SK-N-SH treated with all-trans-retinoic acid at 6 μM for 48 hours (cell line): ENCODE data around the gene NXF1.
A peak's percentile ranks its signal among the peaks of the same experiment; 100 is the strongest.
"Not testable (repeated sequence)": the region's sequence is repeated elsewhere in the genome, so short reads cannot be mapped to it uniquely, and the experiment has no call there.

Source experiments
- ATAC-seq: fragments of 200-7000 bp; cut with Tn5 transposase; 3 replicates; pipeline ENCODE4 v1.9.1; 2020; ENCODE audit warnings: mild to moderate bottlenecking, moderate library complexity
- BACH2 ChIP-seq: fragments of 250-450 bp; sonication (Bioruptor Pico); IDR thresholded peaks from 2 replicates; pipeline ENCODE4 v1.9.0; 2021; ENCODE audit warnings: mild to moderate bottlenecking, borderline replicate concordance
- CSRNP3 ChIP-seq: fragments of 250-450 bp; sonication (Bioruptor Pico); IDR thresholded peaks from 2 replicates; pipeline ENCODE4 v1.5.1; 2021; ENCODE audit warnings: mild to moderate bottlenecking, moderate library complexity
- ESRRG ChIP-seq: fragments of 250-450 bp; sonication (Bioruptor Pico); IDR thresholded peaks from 2 replicates; pipeline ENCODE4 v1.6.1; 2021; ENCODE audit warnings: mild to moderate bottlenecking
- GLIS3 ChIP-seq: fragments of 250-450 bp; sonication (Bioruptor Pico); IDR thresholded peaks from 2 replicates; pipeline ENCODE4 v1.5.0; 2020; ENCODE audit warnings: mild to moderate bottlenecking, moderate library complexity
- ISL1 ChIP-seq: fragments of 250-450 bp; sonication (Bioruptor Pico); IDR thresholded peaks from 2 replicates; pipeline ENCODE4 v2.1.2; 2022; ENCODE audit warnings: mild to moderate bottlenecking, moderate library complexity
- OSR1 ChIP-seq: fragments of 250-450 bp; sonication (Bioruptor Pico); IDR thresholded peaks from 2 replicates; pipeline ENCODE4 v1.8.0; 2022; ENCODE audit warnings: moderate library complexity, mild to moderate bottlenecking, inconsistent platforms
- RARB ChIP-seq: fragments of 250-450 bp; sonication (Bioruptor Pico); IDR thresholded peaks from 2 replicates; pipeline ENCODE4 v1.8.0; 2021; ENCODE audit warnings: mild to moderate bottlenecking, moderate library complexity
- SNAI2 ChIP-seq: fragments of 250-450 bp; sonication (Bioruptor Pico); IDR thresholded peaks from 2 replicates; pipeline ENCODE4 v1.5.0; 2020; ENCODE audit warnings: mild to moderate bottlenecking, moderate library complexity
- TCF4 ChIP-seq: fragments of 250-450 bp; sonication (Bioruptor Pico); IDR thresholded peaks from 2 replicates; pipeline ENCODE4 v1.8.0; 2021; ENCODE audit warnings: mild to moderate bottlenecking, moderate library complexity, borderline replicate concordance
- TOX ChIP-seq: fragments of 250-450 bp; sonication (Bioruptor Pico); IDR thresholded peaks from 2 replicates; pipeline ENCODE4 v1.8.0; 2021; ENCODE audit warnings: mild to moderate bottlenecking, moderate library complexity, borderline replicate concordance
- ZC3H10 ChIP-seq: fragments of 250-450 bp; sonication (Bioruptor Pico); IDR thresholded peaks from 2 replicates; pipeline ENCODE4 v1.5.1; 2021; ENCODE audit warnings: mild to moderate bottlenecking, moderate library complexity
- ZFP30 ChIP-seq: fragments of 450-650 bp; formaldehyde crosslinking; IDR thresholded peaks from 2 replicates; pipeline ENCODE4 v1.5.0; 2022; ENCODE audit warnings: mild to moderate bottlenecking, moderate library complexity
- ZNF565 ChIP-seq: fragments of 450-650 bp; formaldehyde crosslinking; conservative IDR thresholded peaks from 2 replicates; pipeline ENCODE4 v1.5.0; 2020; ENCODE audit warnings: low read depth, mild to moderate bottlenecking, moderate library complexity
- ZNF70 ChIP-seq: fragments of 450-650 bp; formaldehyde crosslinking; IDR thresholded peaks from 2 replicates; pipeline ENCODE4 v1.5.0; 2020; ENCODE audit warnings: mild to moderate bottlenecking, moderate library complexity
- ZNF8 ChIP-seq: fragments of 450-650 bp; formaldehyde crosslinking; IDR thresholded peaks from 2 replicates; pipeline ENCODE4 v1.5.0; 2020; ENCODE audit warnings: mild to moderate bottlenecking, moderate library complexity
- TF ChIP-seq, protein P1 (sequence below): fragments of 250-450 bp; sonication (Bioruptor Pico); IDR thresholded peaks from 2 replicates; pipeline ENCODE4 v1.8.0; 2020; ENCODE audit warnings: mild to moderate bottlenecking, moderate library complexity, borderline replicate concordance
- TF ChIP-seq, protein P2 (sequence below): fragments of 250-450 bp; sonication (Bioruptor Pico); IDR thresholded peaks from 2 replicates; pipeline ENCODE4 v1.8.0; 2021; ENCODE audit warnings: low read depth, mild to moderate bottlenecking, moderate library complexity, borderline replicate concordance
- TF ChIP-seq, protein P3 (sequence below): fragments of 250-450 bp; sonication (Bioruptor Pico); IDR thresholded peaks from 2 replicates; pipeline ENCODE4 v1.5.0; 2020; ENCODE audit warnings: mild to moderate bottlenecking, moderate library complexity

NXF1 gene

DNA sequence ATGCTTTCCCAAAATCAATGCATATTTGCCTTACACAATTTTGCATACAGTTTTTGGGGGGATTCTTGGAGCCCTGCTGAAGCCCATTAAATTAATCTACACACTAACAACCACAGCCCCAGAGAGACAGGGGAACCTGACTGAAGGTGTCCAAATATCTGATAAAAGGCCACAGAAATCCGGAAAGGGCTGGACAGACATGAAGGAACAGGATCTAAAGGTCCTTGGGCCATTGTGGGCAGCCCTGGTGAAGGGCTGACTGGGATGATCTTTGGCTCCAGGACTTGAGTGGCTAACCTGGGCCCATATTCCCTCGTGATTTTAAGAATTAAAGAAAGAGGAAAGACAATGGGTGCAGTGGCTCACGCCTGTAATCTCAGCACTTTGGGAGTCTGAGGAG is 40.9 kb upstream of the NXF1 start:
- no peak for ATAC-seq
- no peak for TF ChIP-seq CSRNP3
- TF ChIP-seq ZC3H10 (CRISPR knock-in tag): no peak
- TF ChIP-seq, protein P1, sequence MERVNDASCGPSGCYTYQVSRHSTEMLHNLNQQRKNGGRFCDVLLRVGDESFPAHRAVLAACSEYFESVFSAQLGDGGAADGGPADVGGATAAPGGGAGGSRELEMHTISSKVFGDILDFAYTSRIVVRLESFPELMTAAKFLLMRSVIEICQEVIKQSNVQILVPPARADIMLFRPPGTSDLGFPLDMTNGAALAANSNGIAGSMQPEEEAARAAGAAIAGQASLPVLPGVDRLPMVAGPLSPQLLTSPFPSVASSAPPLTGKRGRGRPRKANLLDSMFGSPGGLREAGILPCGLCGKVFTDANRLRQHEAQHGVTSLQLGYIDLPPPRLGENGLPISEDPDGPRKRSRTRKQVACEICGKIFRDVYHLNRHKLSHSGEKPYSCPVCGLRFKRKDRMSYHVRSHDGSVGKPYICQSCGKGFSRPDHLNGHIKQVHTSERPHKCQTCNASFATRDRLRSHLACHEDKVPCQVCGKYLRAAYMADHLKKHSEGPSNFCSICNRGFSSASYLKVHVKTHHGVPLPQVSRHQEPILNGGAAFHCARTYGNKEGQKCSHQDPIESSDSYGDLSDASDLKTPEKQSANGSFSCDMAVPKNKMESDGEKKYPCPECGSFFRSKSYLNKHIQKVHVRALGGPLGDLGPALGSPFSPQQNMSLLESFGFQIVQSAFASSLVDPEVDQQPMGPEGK (CRISPR knock-in tag): no peak
- TF ChIP-seq, protein P2, sequence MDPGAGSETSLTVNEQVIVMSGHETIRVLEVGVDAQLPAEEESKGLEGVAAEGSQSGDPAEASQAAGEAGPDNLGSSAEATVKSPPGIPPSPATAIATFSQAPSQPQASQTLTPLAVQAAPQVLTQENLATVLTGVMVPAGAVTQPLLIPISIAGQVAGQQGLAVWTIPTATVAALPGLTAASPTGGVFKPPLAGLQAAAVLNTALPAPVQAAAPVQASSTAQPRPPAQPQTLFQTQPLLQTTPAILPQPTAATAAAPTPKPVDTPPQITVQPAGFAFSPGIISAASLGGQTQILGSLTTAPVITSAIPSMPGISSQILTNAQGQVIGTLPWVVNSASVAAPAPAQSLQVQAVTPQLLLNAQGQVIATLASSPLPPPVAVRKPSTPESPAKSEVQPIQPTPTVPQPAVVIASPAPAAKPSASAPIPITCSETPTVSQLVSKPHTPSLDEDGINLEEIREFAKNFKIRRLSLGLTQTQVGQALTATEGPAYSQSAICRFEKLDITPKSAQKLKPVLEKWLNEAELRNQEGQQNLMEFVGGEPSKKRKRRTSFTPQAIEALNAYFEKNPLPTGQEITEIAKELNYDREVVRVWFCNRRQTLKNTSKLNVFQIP (CRISPR knock-in tag): no peak

- TF ChIP-seq TCF4 (CRISPR knock-in tag) (no peak), ZC3H10 (CRISPR knock-in tag) (no peak)
- TF ChIP-seq, protein P2 (CRISPR knock-in tag): no peak
- ATAC-seq: no peak
Measured at GRCh38 chr11:62844154-62844553, 38.9 kb upstream of the NXF1 start.

GRCh38 chr11:62843466-62843865 is 38.2 kb upstream of the NXF1 start:
- ATAC-seq: no peak
- no peak for TF ChIP-seq OSR1
- no peak for TF ChIP-seq ZNF565 (CRISPR knock-in tag)
- no peak for TF ChIP-seq CSRNP3

GRCh38 chr11:62842891-62843290 is 37.7 kb upstream of the NXF1 start:
- ATAC-seq: not testable (repeated sequence)

DNA sequence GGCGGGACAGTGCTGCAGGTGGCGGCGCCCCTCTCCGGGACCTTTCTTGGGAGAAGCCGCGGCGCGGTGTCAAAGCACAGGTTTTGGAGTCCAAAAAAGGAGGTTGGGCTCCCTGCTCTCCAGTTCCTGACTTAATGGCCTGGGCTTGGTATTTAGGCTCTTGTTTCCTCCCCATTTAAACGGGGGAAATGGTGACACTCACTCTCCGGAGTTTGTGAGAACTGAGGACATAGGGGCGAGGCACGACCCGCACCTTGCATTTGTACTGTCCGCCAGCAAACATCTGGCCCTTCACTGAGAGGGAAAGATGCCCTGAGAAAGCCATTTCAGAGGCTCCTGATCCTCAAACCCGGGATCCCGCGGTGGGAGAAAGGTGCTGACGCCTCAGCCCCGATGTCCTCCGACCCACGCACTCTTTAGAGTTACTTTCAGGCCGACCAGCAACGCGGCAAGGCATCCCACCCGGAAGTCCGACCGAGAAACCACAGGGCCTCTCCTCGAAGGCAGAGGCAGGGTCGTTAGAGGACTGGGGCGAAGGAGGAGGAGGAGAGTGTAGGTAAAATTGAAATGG is 37.0 kb upstream of the NXF1 start:
- ATAC-seq: no peak
- no peak for TF ChIP-seq ESRRG
- no peak for TF ChIP-seq GLIS3
- no peak for TF ChIP-seq ZNF8 (CRISPR knock-in tag)
- peak; percentile 75; the same call in 1 of the 2 replicates for TF ChIP-seq SNAI2 (CRISPR knock-in tag)
- TF ChIP-seq ZFP30: no peak
- no peak for TF ChIP-seq ISL1 (CRISPR knock-in tag)
- TF ChIP-seq CSRNP3: no peak
- no peak for TF ChIP-seq RARB (CRISPR knock-in tag)
- TF ChIP-seq, protein P1 (CRISPR knock-in tag): no peak
- TF ChIP-seq ZNF565 (CRISPR knock-in tag): no peak
- no peak for TF ChIP-seq OSR1
- TF ChIP-seq TOX (CRISPR knock-in tag): no peak
- no peak for TF ChIP-seq ZNF70 (CRISPR knock-in tag)
- no peak for TF ChIP-seq BACH2
- TF ChIP-seq, protein P3, sequence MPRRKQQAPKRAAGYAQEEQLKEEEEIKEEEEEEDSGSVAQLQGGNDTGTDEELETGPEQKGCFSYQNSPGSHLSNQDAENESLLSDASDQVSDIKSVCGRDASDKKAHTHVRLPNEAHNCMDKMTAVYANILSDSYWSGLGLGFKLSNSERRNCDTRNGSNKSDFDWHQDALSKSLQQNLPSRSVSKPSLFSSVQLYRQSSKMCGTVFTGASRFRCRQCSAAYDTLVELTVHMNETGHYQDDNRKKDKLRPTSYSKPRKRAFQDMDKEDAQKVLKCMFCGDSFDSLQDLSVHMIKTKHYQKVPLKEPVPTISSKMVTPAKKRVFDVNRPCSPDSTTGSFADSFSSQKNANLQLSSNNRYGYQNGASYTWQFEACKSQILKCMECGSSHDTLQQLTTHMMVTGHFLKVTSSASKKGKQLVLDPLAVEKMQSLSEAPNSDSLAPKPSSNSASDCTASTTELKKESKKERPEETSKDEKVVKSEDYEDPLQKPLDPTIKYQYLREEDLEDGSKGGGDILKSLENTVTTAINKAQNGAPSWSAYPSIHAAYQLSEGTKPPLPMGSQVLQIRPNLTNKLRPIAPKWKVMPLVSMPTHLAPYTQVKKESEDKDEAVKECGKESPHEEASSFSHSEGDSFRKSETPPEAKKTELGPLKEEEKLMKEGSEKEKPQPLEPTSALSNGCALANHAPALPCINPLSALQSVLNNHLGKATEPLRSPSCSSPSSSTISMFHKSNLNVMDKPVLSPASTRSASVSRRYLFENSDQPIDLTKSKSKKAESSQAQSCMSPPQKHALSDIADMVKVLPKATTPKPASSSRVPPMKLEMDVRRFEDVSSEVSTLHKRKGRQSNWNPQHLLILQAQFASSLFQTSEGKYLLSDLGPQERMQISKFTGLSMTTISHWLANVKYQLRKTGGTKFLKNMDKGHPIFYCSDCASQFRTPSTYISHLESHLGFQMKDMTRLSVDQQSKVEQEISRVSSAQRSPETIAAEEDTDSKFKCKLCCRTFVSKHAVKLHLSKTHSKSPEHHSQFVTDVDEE: 0 out of 2 replicates have a peak, but pooled peaks have one; percentile 58
